Lung microvascular endothelial cell (primary cell): ENCODE results near the gene RGS6. TPM values are rescaled to one million over a fixed set of nuclear protein-coding genes. Genes with fewer than 3 reads are reported as not detected.

Experiments
- DNase-seq, 2 donors: peaks; one replicate each; pipeline versions ENCODE4 v3.0.0 to v3.0.0-alpha.2; 2010; ENCODE audit warnings: low read depth in 2 of 2
- total RNA-seq: library from RNA; depleted of rRNA; stranded (reverse); fragments of >200 nt; gene quantifications from 2 replicates; pipeline ENCODE4 v1.2.1, GENCODE V29; 2014

The RGS6 gene
- total RNA-seq, 1 donor from 2014 or later = not detected

- no peak for DNase-seq
Measured at GRCh38 chr14:72243309-72244293, 311.4 kb downstream of the RGS6 start.

- no peak for DNase-seq
Measured at GRCh38 chr14:72247896-72248465, 315.8 kb downstream of the RGS6 start.

- DNase-seq = no peak
Measured at GRCh38 chr14:72253503-72253902, 321.3 kb downstream of the RGS6 start.

- no peak for DNase-seq
Measured at GRCh38 chr14:72254202-72254936, 322.1 kb downstream of the RGS6 start.

GRCh38 chr14:72254937-72255472 is 322.8 kb downstream of the RGS6 start:
- DNase-seq = no peak

GRCh38 chr14:72256055-72256454 is 323.8 kb downstream of the RGS6 start:
- DNase-seq = no peak

- DNase-seq = no peak
Measured at GRCh38 chr14:72261068-72261467, 328.8 kb downstream of the RGS6 start.

GRCh38 chr14:72262771-72263170 is 330.5 kb downstream of the RGS6 start:
- DNase-seq = no peak

- DNase-seq = no peak
Measured at GRCh38 chr14:72264716-72265115, 332.5 kb downstream of the RGS6 start.

GRCh38 chr14:72270147-72270727 is 338.0 kb downstream of the RGS6 start:
- DNase-seq = no peak

- DNase-seq = no peak
Measured at GRCh38 chr14:72270749-72271148, 338.5 kb downstream of the RGS6 start.

- DNase-seq = no peak
Measured at GRCh38 chr14:72275242-72275641, 343.0 kb downstream of the RGS6 start.

- no peak for DNase-seq
Measured at GRCh38 chr14:72278316-72278715, 346.1 kb downstream of the RGS6 start.

- no peak for DNase-seq
Measured at GRCh38 chr14:72284176-72284575, 351.9 kb downstream of the RGS6 start.

GRCh38 chr14:72290241-72290640 is 358.0 kb downstream of the RGS6 start:
- no peak for DNase-seq

GRCh38 chr14:72291908-72292688 is 359.9 kb downstream of the RGS6 start:
- peak in 1 of 2 donors; percentile 32 for DNase-seq

GRCh38 chr14:72292689-72293024 is 360.4 kb downstream of the RGS6 start:
- no peak for DNase-seq

- DNase-seq = no peak
Measured at GRCh38 chr14:72301352-72301751, 369.1 kb downstream of the RGS6 start.

GRCh38 chr14:72303930-72304329 is 371.7 kb downstream of the RGS6 start:
- DNase-seq = no peak

GRCh38 chr14:72305561-72305960 is 373.3 kb downstream of the RGS6 start:
- no peak for DNase-seq

GRCh38 chr14:72308967-72309485 is 376.8 kb downstream of the RGS6 start:
- no peak for DNase-seq
